ENCODE results near the gene DYNLT4.
"Not testable (repeated sequence)": the region's sequence is repeated elsewhere in the genome, so short reads cannot be mapped to it uniquely, and the experiment has no call there.

The DYNLT4 gene, protein sequence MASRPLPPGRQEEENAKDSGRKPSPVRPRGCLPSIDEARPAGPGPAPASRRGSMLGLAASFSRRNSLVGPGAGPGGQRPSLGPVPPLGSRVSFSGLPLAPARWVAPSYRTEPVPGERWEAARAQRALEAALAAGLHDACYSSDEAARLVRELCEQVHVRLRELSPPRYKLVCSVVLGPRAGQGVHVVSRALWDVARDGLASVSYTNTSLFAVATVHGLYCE

GRCh38 chr1:44806704-44807363 lies at the start of gene DYNLT4:
DYNLT4 (minus strand) TSS chr1:44807351; CDS start chr1:44806668, 683 bp downstream.
- DNase-seq, result no peak

GRCh38 chr1:44855742-44856141 lies 48.6 kb upstream of the DYNLT4 start:
- DNase-seq, result no peak

DNA sequence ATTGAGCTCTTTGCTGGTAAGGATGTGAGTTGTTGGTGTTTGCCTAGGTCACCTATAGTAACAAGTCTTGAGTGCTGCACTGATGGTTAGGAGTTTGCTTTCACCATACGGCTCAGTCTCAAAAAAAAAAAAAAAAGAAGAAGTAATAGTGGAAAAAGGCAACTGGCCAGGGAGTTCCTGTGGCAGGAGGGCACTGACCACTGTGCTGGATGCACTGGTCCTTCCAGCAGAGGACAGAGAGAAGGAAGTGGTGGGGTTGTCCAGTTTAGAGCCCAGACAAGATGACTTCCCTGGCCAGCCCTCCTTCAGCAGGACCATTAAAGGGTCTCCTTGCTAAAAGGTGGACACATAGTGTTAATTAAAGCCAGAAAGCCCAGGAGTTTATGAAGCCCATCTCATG lies 47.8 kb upstream of the DYNLT4 start:
- peak in 2 of 56 donors; percentile 14 to 25 for DNase-seq

DNA sequence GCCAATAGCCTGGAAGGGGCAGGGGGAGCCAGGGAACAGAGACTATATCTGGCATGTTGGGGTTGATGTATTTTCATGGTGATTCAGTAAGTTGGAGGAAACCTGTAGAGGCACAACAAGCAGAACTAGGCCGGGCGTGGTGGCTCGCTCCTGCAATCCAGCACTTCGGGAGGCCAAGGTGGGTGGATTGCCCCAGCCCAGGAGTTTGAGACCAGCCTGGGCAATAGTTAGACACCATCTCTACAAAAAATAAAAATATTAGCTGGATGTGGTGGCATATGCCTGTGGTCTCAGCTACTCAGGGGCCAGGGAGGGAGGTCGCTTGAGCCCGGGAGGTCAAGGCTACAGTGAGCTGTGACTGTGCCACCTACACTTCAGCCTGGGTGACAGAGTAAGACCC lies 46.0 kb upstream of the DYNLT4 start:
- DNase-seq, result no peak

- no peak for DNase-seq
Observed at GRCh38 chr1:44851308-44851707, 44.2 kb upstream of the DYNLT4 start.

DNA sequence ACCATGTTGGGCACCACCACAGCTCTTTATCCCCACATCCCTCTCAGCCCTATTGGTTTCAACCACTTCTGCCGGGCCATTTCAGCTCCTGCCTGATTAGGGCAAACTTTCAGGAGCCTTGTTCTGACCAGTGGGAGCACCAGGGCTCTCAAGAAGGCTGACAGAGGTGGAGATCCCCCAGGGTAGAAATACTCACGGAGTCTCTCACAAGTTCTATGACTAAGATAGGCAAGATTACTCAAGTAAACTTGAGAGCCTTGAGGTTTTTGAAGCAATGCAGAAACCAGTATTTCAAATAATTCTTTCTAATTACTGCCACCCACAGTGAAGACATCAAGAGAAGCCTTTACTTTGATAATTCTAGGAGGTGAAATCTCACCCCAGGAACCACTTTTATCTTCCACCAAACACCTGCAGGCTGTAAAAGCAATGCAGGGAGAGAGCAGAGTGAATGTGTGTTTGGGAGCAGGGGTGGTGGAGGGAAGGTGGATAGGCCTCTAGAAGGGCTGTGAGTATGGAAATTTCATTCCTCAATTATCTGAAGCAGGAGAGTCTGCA lies 42.5 kb upstream of the DYNLT4 start:
- no peak for DNase-seq

- DNase-seq, result peak in 25 of 56 donors; percentile 5 to 77 (median 29)
Observed at GRCh38 chr1:44848456-44849181, 41.5 kb upstream of the DYNLT4 start.

- DNase-seq, result no peak
Observed at GRCh38 chr1:44847845-44848244, 40.7 kb upstream of the DYNLT4 start.

DNA sequence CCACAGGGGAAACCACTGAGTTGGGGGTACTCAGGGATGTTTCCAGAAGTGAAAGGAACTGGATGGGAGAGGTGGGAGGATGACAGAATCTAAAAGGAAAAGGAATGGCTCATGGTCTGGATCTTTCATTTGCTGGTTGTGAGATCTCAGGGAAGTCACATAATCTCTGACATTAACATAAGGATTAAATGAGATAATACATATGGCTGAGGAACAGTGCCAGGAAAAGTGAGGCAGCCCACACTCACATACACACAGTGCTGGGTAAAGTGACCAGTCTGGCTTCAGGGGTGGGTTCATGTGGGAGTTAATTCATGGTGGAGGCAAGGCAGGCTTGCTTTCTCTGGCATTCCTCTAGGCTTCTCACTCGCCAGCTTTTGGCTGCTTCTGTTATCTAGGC lies 39.8 kb upstream of the DYNLT4 start:
- DNase-seq, result no peak

GRCh38 chr1:44842862-44843655 lies 35.9 kb upstream of the DYNLT4 start, which contains the start of gene PTCH2:
PTCH2 (minus strand) TSS chr1:44843253; CDS start chr1:44842932, 321 bp downstream.
- peak in 45 of 56 donors; percentile 15 to 77 (median 45) for DNase-seq

DNA sequence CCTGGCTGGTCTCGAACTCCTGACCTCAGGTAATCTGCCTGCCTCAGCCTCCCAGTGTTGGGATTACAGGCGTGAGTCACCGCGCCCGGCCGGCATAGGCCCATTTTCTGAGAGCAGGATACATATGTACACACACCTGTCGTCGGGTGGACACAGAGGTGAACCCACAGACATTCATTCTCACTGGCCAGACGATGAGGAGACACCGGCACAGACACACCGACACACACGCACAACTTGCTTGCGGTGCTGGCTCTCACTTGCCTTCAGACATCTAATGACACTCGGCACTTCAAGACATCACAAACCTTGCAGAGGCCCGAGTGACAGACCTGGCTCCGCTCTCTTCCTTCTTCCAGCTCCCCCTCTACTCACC lies 35.3 kb upstream of the DYNLT4 start:
- DNase-seq, result peak in 3 of 56 donors; percentile 31 to 36 (median 33)

DNA sequence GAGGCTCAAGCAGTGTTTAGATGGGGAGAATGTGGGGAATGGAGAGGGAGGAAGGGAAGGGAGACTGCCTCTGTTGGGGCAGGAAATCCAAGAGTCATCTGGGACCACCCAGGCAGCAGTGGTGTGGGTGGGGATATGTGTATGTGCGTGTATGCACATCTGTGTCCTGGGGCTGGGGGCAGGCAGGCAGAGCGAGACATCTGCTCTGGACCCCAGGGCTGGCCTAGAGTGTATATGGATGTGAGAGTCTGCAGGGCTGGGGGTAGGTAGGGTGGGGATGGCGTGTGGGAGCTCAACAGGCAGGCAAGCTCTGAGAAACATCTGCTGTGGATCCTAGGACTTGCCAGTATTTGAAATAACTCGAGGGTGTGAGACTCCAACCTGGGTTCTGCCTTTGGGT lies 32.4 kb upstream of the DYNLT4 start:
- DNase-seq, result no peak

GRCh38 chr1:44838294-44838693 lies 31.1 kb upstream of the DYNLT4 start:
- not testable (repeated sequence) for DNase-seq

DNA sequence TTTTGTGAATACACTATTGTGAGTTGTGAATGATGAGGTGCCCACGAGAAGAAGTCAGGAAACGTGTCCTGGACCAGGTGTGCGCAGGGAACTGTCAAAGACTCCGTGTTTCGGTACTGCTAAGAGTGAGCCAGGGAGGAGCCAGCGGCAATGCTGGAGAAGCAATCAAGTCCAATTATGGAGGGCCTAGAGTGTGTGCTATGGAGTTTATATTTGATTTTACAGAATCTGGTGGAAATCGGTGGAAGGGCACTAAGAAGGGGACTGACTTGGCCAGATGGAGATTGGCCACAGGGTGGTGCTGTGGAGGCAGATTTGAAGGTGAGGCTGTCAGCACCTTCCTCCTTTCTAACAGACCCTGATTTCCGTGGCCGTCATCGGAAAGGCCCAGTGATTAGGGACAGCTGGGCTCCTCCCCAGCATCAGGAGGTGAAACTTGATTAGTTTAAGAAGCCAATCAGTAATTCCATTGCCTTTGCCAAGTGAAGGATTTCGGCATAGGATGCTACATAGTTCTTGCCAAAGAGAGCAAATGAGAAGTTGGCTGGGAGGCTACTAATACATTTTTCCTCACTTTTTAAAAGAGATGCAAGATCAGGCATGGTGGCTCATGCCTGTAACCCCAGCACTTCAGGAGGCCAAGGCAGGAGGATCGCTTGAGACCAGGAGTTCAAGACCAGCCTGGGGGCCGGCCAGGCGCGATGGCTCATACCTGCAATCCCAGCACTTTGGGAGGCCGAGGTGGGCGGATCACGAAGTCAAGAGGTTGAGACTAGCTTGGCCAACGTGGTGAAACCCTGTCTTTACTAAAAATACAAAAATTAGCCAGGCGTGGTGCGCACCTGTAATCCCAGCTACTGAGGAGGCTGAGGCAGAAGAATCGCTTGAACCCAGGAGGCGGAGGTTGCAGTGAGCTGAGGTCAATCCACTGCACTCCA lies 28.9 kb upstream of the DYNLT4 start:
- peak in 47 of 56 donors; percentile 10 to 84 (median 51) for DNase-seq

- DNase-seq, result no peak
Observed at GRCh38 chr1:44834328-44834727, 27.2 kb upstream of the DYNLT4 start.

DNA sequence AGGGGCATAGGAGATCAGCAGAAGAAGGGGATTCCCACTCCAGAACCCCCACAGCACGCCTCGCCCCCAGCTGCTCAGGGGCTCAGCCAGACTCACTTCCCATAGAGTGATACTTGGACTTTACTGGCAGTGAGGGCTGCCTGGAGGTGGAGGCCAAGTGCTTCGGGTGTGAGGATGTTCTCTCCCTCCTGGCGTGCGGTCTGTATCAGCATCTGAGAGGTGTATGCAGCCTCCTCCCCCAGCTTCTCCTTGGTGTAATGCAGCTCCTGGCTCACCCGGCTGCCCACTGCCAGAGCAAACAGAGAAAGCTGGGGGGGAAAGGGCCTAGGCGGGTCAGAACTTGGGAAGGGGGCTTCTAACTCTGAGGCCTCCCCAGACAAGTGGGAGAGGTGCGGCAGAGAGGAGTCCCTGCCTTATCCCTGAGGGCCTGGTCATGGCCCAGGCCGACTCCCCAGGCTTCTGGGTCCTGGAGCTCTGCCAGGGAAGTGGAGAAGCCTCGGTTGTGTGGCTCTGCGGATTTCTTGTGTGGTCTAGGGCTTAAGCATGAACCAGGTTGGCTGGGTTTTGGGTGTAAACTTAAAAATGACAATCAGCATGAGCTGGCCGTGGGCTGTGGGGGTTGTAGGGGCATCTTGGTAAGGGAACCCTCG lies 25.0 kb upstream of the DYNLT4 start:
- no peak for DNase-seq

- no peak for DNase-seq
Observed at GRCh38 chr1:44831516-44831915, 24.4 kb upstream of the DYNLT4 start.

DNA sequence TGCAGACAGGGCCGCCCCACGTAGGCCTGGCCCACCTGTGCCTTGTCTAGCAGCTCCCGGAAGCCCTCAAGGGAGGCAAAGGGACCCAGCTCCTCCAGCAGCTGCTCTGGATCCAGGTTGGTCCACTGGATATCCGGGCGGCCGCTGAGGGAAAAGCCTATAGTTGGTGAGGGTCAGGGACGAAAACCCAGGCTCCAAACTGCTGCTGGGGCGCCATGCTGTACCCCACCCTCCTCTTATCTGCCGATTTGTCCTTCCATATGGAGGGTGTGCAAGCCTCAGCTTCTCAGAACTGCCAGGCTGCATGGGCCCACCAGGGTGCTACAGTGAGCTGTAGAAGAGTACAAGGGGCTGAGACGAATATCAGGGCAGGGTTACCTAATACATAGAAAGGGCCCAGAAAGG lies 23.8 kb upstream of the DYNLT4 start:
- DNase-seq, result no peak

Measured in amygdala (tissue), 56 donors.